Measurements from ENCODE around the gene PROC.
"Not testable (repeated sequence)": the region's sequence is repeated elsewhere in the genome, so short reads cannot be mapped to it uniquely, and the experiment has no call there.

The PROC gene

GRCh38 chr2:127405255-127405610 is 13.0 kb upstream of the PROC start:
- no peaks in the 10 kb centered on the region for H3K27me3 ChIP-seq (ENCODE audit: control insufficient read depth in 5 of 5, insufficient read depth in 4 of 5, low read length in 5 of 5)
- H3K4me3 ChIP-seq (ENCODE audit: low read depth in 1 of 5, low read length in 5 of 5) = no peak overlapping the region
- peaks cover 0 to 42% (median 37%) of the 10 kb centered on the region in 5 donors for H3K4me1 ChIP-seq (ENCODE audit: control insufficient read depth in 5 of 5, insufficient read depth in 5 of 5, low read length in 5 of 5)
- H3K9ac ChIP-seq (ENCODE audit: low read length in 5 of 5) = peak overlapping the region in 1 of 5 donors; percentile 25
- no peaks in the 10 kb centered on the region for H3K9me3 ChIP-seq (ENCODE audit: control insufficient read depth in 5 of 5, low read length in 5 of 5)
- H3K27ac ChIP-seq (ENCODE audit: low read depth, low read length) = peak overlapping the region; percentile 74
- H3K36me3 ChIP-seq (ENCODE audit: control insufficient read depth in 5 of 5, insufficient read depth in 5 of 5, low read length in 5 of 5) = no peaks in the 10 kb centered on the region

DNA sequence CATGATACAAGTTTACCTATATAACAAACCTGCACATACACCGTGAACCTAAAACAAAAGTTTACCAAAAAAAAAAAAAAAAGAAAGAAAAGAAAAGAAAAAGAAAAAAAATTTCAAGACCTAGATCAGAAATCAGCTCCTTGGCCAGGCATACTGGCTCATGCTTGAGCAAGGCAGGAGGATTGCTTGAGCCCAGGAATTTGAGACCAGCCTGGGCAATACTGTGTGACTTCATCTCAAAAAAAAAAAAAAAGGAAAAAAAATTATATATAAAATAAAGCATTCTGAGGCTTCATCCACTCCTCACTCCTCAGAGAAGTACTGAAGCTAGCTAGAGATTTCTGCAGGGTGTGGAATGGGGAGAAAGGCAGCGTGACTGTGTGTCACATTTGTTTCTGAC is 11.8 kb upstream of the PROC start:
- Histone ChIP-seq H3K4me1 (ENCODE audit: control insufficient read depth in 5 of 5, insufficient read depth in 5 of 5, low read length in 5 of 5) (peaks cover 0 to 41% (median 40%) of the 10 kb centered on the region in 5 donors), H3K27ac (ENCODE audit: low read depth, low read length) (peak overlapping the region; percentile 75), H3K4me3 (ENCODE audit: low read depth in 1 of 5, low read length in 5 of 5) (no peak overlapping the region), H3K9ac (ENCODE audit: low read length in 5 of 5) (no peak overlapping the region), H3K36me3 (ENCODE audit: control insufficient read depth in 5 of 5, insufficient read depth in 5 of 5, low read length in 5 of 5) (no peaks in the 10 kb centered on the region), H3K9me3 (ENCODE audit: control insufficient read depth in 5 of 5, low read length in 5 of 5) (no peaks in the 10 kb centered on the region), H3K27me3 (ENCODE audit: control insufficient read depth in 5 of 5, insufficient read depth in 4 of 5, low read length in 5 of 5) (no peaks in the 10 kb centered on the region)

- Histone ChIP-seq H3K9ac (ENCODE audit: low read length in 5 of 5) (peak overlapping the region in 1 of 5 donors; percentile 24), H3K4me1 (ENCODE audit: control insufficient read depth in 5 of 5, insufficient read depth in 5 of 5, low read length in 5 of 5) (peaks cover 0 to 46% (median 42%) of the 10 kb centered on the region in 5 donors), H3K27ac (ENCODE audit: low read depth, low read length) (peak overlapping the region; percentile 75), H3K4me3 (ENCODE audit: low read depth in 1 of 5, low read length in 5 of 5) (peak overlapping the region in 1 of 5 donors; percentile 37), H3K9me3 (ENCODE audit: control insufficient read depth in 5 of 5, low read length in 5 of 5) (no peaks in the 10 kb centered on the region), H3K36me3 (ENCODE audit: control insufficient read depth in 5 of 5, insufficient read depth in 5 of 5, low read length in 5 of 5) (no peaks in the 10 kb centered on the region), H3K27me3 (ENCODE audit: control insufficient read depth in 5 of 5, insufficient read depth in 4 of 5, low read length in 5 of 5) (no peaks in the 10 kb centered on the region)
Measured at GRCh38 chr2:127407091-127407490, 11.1 kb upstream of the PROC start.

DNA sequence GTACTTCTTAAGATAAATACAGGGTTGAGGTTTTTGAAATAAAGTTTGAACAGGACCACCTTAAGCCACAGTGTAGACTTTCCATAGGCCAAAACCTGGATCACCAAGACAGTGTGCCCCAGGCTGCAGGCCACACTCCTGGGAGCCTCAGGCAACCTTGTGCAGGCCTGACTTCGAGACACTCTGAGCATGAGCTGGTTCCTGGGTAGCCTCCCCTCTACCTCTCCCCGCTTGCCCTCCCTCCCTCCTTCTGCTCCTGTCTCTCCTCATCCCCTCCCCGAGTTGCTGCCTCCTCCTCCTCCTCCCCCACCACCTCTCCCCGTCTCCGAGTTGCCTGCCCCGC is 10.6 kb upstream of the PROC start:
- H3K4me3 ChIP-seq (ENCODE audit: low read depth in 1 of 5, low read length in 5 of 5) = peak overlapping the region; percentile 37 to 57 (median 47)
- H3K27ac ChIP-seq (ENCODE audit: low read depth, low read length) = peak overlapping the region; percentile 75
- H3K9ac ChIP-seq (ENCODE audit: low read length in 5 of 5) = peak overlapping the region in 2 of 5 donors; percentile 24 to 59

DNA sequence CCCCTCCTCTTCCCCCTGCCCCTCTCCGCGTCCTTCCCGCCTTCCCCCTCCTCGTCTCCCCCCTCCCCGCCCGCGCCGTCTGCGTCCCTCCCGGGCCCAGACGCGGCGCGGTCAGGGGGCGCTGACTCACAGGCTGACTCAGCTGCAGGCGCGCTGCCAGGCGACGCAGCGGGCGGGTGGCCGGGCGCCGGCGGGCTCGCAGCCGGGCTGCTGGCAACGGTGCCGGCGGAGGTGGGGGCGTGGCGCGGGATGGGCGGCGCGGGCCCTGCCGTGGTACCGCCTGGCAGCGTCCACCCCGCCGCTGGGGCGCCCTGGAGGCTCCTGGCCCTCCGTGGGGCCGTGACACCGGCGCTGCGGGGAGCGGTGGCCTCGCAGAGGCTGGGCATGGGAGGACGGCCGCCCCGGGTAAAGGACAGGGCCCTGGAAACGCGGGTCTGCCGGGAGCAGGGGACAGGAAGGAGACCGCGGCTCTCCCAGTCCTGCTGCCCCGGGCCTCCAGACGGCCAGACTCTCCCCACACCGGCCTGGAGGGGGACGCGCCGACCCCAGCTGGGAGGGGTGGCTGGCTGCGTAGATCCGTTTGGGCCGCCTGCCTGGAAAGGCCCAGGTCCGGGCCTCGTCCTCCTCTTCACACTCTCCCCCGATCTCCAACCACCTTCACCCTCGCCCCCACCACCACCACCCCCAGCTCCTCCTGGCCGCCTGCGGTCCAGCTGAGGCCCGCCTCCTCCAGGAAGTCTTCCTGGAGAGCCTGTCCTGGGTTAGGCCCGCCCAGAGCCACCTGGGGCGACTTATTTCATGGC is 10.0 kb upstream of the PROC start:
- Histone ChIP-seq H3K27me3 (ENCODE audit: control insufficient read depth in 5 of 5, insufficient read depth in 4 of 5, low read length in 5 of 5) (no peaks in the 10 kb centered on the region), H3K9ac (ENCODE audit: low read length in 5 of 5) (peak overlapping the region in 4 of 5 donors; percentile 71 to 85 (median 80)), H3K4me3 (ENCODE audit: low read depth in 1 of 5, low read length in 5 of 5) (peak overlapping the region in 4 of 5 donors; percentile 58 to 73 (median 64)), H3K27ac (ENCODE audit: low read depth, low read length) (peak overlapping the region; percentile 81), H3K9me3 (ENCODE audit: control insufficient read depth in 5 of 5, low read length in 5 of 5) (no peaks in the 10 kb centered on the region), H3K4me1 (ENCODE audit: control insufficient read depth in 5 of 5, insufficient read depth in 5 of 5, low read length in 5 of 5) (peaks cover 0 to 46% (median 42%) of the 10 kb centered on the region in 5 donors), H3K36me3 (ENCODE audit: control insufficient read depth in 5 of 5, insufficient read depth in 5 of 5, low read length in 5 of 5) (no peaks in the 10 kb centered on the region)

More for the DNA sequence above, 10.6 kb upstream of the PROC start:
- Histone ChIP-seq H3K27me3 (ENCODE audit: control insufficient read depth in 5 of 5, insufficient read depth in 4 of 5, low read length in 5 of 5) (no peaks in the 10 kb centered on the region), H3K4me1 (ENCODE audit: control insufficient read depth in 5 of 5, insufficient read depth in 5 of 5, low read length in 5 of 5) (peaks cover 0 to 46% (median 42%) of the 10 kb centered on the region in 5 donors), H3K36me3 (ENCODE audit: control insufficient read depth in 5 of 5, insufficient read depth in 5 of 5, low read length in 5 of 5) (no peaks in the 10 kb centered on the region), H3K9me3 (ENCODE audit: control insufficient read depth in 5 of 5, low read length in 5 of 5) (no peaks in the 10 kb centered on the region)

DNA sequence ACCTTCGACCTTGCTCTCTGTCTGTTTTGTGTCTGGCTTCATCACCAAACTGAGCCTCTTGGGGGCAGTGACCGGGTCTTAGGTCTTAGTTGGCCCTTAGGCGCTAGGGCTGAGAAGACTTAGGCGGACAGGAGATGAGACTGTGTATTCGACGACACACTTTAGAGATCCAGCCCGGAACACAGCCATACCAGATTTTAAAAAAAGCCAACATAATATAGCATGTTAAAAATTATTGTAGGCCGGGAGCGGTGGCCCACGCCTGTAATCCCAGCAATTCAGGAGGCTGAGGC is 9.5 kb upstream of the PROC start:
- Histone ChIP-seq H3K9ac (ENCODE audit: low read length in 5 of 5) (peak overlapping the region in 4 of 5 donors; percentile 71 to 85 (median 80)), H3K36me3 (ENCODE audit: control insufficient read depth in 5 of 5, insufficient read depth in 5 of 5, low read length in 5 of 5) (no peaks in the 10 kb centered on the region), H3K27ac (ENCODE audit: low read depth, low read length) (peak overlapping the region; percentile 81), H3K4me3 (ENCODE audit: low read depth in 1 of 5, low read length in 5 of 5) (peak overlapping the region in 4 of 5 donors; percentile 58 to 73 (median 64)), H3K4me1 (ENCODE audit: control insufficient read depth in 5 of 5, insufficient read depth in 5 of 5, low read length in 5 of 5) (peaks cover 0 to 46% (median 42%) of the 10 kb centered on the region in 5 donors), H3K27me3 (ENCODE audit: control insufficient read depth in 5 of 5, insufficient read depth in 4 of 5, low read length in 5 of 5) (no peaks in the 10 kb centered on the region), H3K9me3 (ENCODE audit: control insufficient read depth in 5 of 5, low read length in 5 of 5) (no peaks in the 10 kb centered on the region)

DNA sequence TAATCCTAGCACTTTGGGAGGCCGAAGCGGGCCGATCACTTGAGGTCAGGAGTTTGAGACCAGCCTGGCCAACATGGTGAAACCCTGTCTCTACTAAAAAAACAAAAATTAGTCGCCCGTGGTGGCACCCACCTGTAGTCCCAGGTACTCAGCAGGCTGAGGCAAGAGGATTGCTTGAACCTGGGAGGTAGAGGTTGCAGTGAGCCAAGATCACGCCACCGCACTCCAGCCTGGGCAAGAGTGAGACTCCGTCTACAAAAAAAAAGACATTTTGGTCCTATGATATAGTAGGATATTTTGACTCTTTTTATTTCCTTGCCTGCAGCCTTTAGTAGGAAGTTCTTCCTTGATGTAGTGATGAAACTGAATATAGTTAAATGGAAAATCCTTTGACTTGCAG is 8.5 kb upstream of the PROC start:
- H3K9me3 ChIP-seq (ENCODE audit: control insufficient read depth in 5 of 5, low read length in 5 of 5); H3K27me3 ChIP-seq (ENCODE audit: control insufficient read depth in 5 of 5, insufficient read depth in 4 of 5, low read length in 5 of 5); H3K9ac ChIP-seq (ENCODE audit: low read length in 5 of 5); H3K4me3 ChIP-seq (ENCODE audit: low read depth in 1 of 5, low read length in 5 of 5); H3K36me3 ChIP-seq (ENCODE audit: control insufficient read depth in 5 of 5, insufficient read depth in 5 of 5, low read length in 5 of 5): not testable (repeated sequence)
- Histone ChIP-seq H3K27ac (ENCODE audit: low read depth, low read length) (peak overlapping the region; percentile 56), H3K4me1 (ENCODE audit: control insufficient read depth in 5 of 5, insufficient read depth in 5 of 5, low read length in 5 of 5) (peaks cover 0 to 42% (median 41%) of the 10 kb centered on the region in 5 donors)

GRCh38 chr2:127410871-127411652 is 7.2 kb upstream of the PROC start:
- H3K9ac ChIP-seq (ENCODE audit: low read length in 5 of 5) = peak overlapping the region in 1 of 5 donors; percentile 55
- H3K9me3 ChIP-seq (ENCODE audit: control insufficient read depth in 5 of 5, low read length in 5 of 5) = no peaks in the 10 kb centered on the region
- H3K4me1 ChIP-seq (ENCODE audit: control insufficient read depth in 5 of 5, insufficient read depth in 5 of 5, low read length in 5 of 5) = peaks cover 0 to 43% (median 41%) of the 10 kb centered on the region in 5 donors
- H3K27ac ChIP-seq (ENCODE audit: low read depth, low read length) = peak overlapping the region; percentile 56
- no peaks in the 10 kb centered on the region for H3K36me3 ChIP-seq (ENCODE audit: control insufficient read depth in 5 of 5, insufficient read depth in 5 of 5, low read length in 5 of 5)
- H3K27me3 ChIP-seq (ENCODE audit: control insufficient read depth in 5 of 5, insufficient read depth in 4 of 5, low read length in 5 of 5) = no peaks in the 10 kb centered on the region
- peak overlapping the region in 2 of 5 donors; percentile 23 to 33 for H3K4me3 ChIP-seq (ENCODE audit: low read depth in 1 of 5, low read length in 5 of 5)

- H3K4me1 ChIP-seq (ENCODE audit: control insufficient read depth in 5 of 5, insufficient read depth in 5 of 5, low read length in 5 of 5) = peaks cover 3 to 49% (median 43%) of the 10 kb centered on the region in 5 donors
- H3K27ac ChIP-seq (ENCODE audit: low read depth, low read length) = no peak overlapping the region
- peaks cover 0 to 4% (median 0%) of the 10 kb centered on the region in 5 donors for H3K27me3 ChIP-seq (ENCODE audit: control insufficient read depth in 5 of 5, insufficient read depth in 4 of 5, low read length in 5 of 5)
- no peak overlapping the region for H3K4me3 ChIP-seq (ENCODE audit: low read depth in 1 of 5, low read length in 5 of 5)
- H3K9me3 ChIP-seq (ENCODE audit: control insufficient read depth in 5 of 5, low read length in 5 of 5) = no peaks in the 10 kb centered on the region
- no peaks in the 10 kb centered on the region for H3K36me3 ChIP-seq (ENCODE audit: control insufficient read depth in 5 of 5, insufficient read depth in 5 of 5, low read length in 5 of 5)
- no peak overlapping the region for H3K9ac ChIP-seq (ENCODE audit: low read length in 5 of 5)
Measured at GRCh38 chr2:127411653-127412369, 6.4 kb upstream of the PROC start.

Data from subcutaneous abdominal adipose tissue (tissue), 5 donors.